ENCODE results near the gene MC1R. TPM values are rescaled to one million over a fixed set of nuclear protein-coding genes. Genes with fewer than 3 reads are reported as not detected.
A peak's percentile ranks its signal among the peaks of the same experiment; 100 is the strongest.

The MC1R gene
- total RNA-seq, 3 donors from 2014 or later (not counting 1 experiment from before 2014, with no cell fraction given) = 12.3 to 22.2 (median 13.7) TPM

- peak overlapping the region; percentile 27 for H3K4me3 ChIP-seq (ENCODE audit: low read length)
- no peak for TF ChIP-seq CTCF (IDR thresholded peaks at IDR 0.05)
- no peaks in the 10 kb centered on the region for H3K36me3 Mint-ChIP-seq
- peak; percentile 74 to 89 (median 84) for ATAC-seq
- WGBS (ENCODE audit: insufficient coverage) = 0% methylated on average over 39 of the region's 39 CpGs
- peaks cover 60% of the 10 kb centered on the region for H3K4me1 ChIP-seq (ENCODE audit: control insufficient read depth, insufficient read depth, low read length)
- peaks cover 38% of the 10 kb centered on the region for H3K27me3 ChIP-seq (ENCODE audit: control insufficient read depth, insufficient read depth, low read length)
- intact Hi-C loops (cut with micrococcal nuclease) = no loop called here
- H3K4me1 Mint-ChIP-seq = peaks cover 21 to 24% of the 10 kb centered on the region in 2 donors
- H3K27me3 Mint-ChIP-seq (ENCODE audit: low read depth in 2 of 2) = peaks cover 11 to 22% of the 10 kb centered on the region in 2 donors
- H3K36me3 ChIP-seq (ENCODE audit: control insufficient read depth, insufficient read depth, low read length) = peaks cover 2% of the 10 kb centered on the region
- H3K27ac ChIP-seq (ENCODE audit: low read length) = no peak overlapping the region
- DNase-seq = peak; percentile 81 to 89
- H3K9me3 ChIP-seq (ENCODE audit: control insufficient read depth, insufficient read depth, low read length) = no peaks in the 10 kb centered on the region
- H3K9me3 Mint-ChIP-seq = no peaks in the 10 kb centered on the region
- H3K4me3 Mint-ChIP-seq = peak overlapping the region; percentile 83
- peak overlapping the region; percentile 34 to 79 for H3K27ac Mint-ChIP-seq
Measured at GRCh38 chr16:89917773-89918452, 749 bp upstream of the MC1R start.

GRCh38 chr16:89919535-89920406, 1.1 kb downstream of the MC1R start:
- H3K36me3 Mint-ChIP-seq = no peaks in the 10 kb centered on the region
- H3K27me3 ChIP-seq (ENCODE audit: control insufficient read depth, insufficient read depth, low read length) = peaks cover 52% of the 10 kb centered on the region
- peak overlapping the region; percentile 35 for H3K4me3 Mint-ChIP-seq
- no peaks in the 10 kb centered on the region for H3K9me3 ChIP-seq (ENCODE audit: control insufficient read depth, insufficient read depth, low read length)
- WGBS (ENCODE audit: insufficient coverage) = 88% methylated on average over 52 of the region's 52 CpGs
- no peak for TF ChIP-seq CTCF (IDR thresholded peaks at IDR 0.05)
- no peaks in the 10 kb centered on the region for H3K36me3 ChIP-seq (ENCODE audit: control insufficient read depth, insufficient read depth, low read length)
- peak overlapping the region in 1 of 2 donors; percentile 24 for H3K27ac Mint-ChIP-seq
- peak in 1 of 2 donors; percentile 29 for DNase-seq
- peaks cover 21 to 27% of the 10 kb centered on the region in 2 donors for H3K4me1 Mint-ChIP-seq
- H3K4me1 ChIP-seq (ENCODE audit: control insufficient read depth, insufficient read depth, low read length) = peaks cover 74% of the 10 kb centered on the region
- H3K9me3 Mint-ChIP-seq = no peaks in the 10 kb centered on the region
- peaks cover 11 to 26% of the 10 kb centered on the region in 2 donors for H3K27me3 Mint-ChIP-seq (ENCODE audit: low read depth in 2 of 2)
- intact Hi-C loops (cut with micrococcal nuclease) = no loop called here
- H3K4me3 ChIP-seq (ENCODE audit: low read length) = no peak overlapping the region
- no peak overlapping the region for H3K27ac ChIP-seq (ENCODE audit: low read length)
- no peak for ATAC-seq

- Histone ChIP-seq H3K4me1 (ENCODE audit: control insufficient read depth, insufficient read depth, low read length) (peaks cover 74% of the 10 kb centered on the region), H3K4me3 (ENCODE audit: low read length) (no peak overlapping the region), H3K27me3 (ENCODE audit: control insufficient read depth, insufficient read depth, low read length) (peaks cover 61% of the 10 kb centered on the region), H3K27ac (ENCODE audit: low read length) (no peak overlapping the region), H3K36me3 (ENCODE audit: control insufficient read depth, insufficient read depth, low read length) (no peaks in the 10 kb centered on the region), H3K9me3 (ENCODE audit: control insufficient read depth, insufficient read depth, low read length) (no peaks in the 10 kb centered on the region)
- intact Hi-C loops (cut with micrococcal nuclease) = no loop called here
- peak in 1 of 2 donors; percentile 22 for DNase-seq
- Mint-ChIP-seq H3K9me3 (no peaks in the 10 kb centered on the region), H3K27me3 (ENCODE audit: low read depth in 2 of 2) (peaks cover 11 to 28% of the 10 kb centered on the region in 2 donors), H3K27ac (no peak overlapping the region), H3K36me3 (no peaks in the 10 kb centered on the region), H3K4me3 (no peak overlapping the region), H3K4me1 (peaks cover 21 to 27% of the 10 kb centered on the region in 2 donors)
- TF ChIP-seq CTCF (IDR thresholded peaks at IDR 0.05) = no peak
- no peak for ATAC-seq
- 26% methylated on average over 6 of the region's 6 CpGs for WGBS (ENCODE audit: insufficient coverage)
Measured at GRCh38 chr16:89920723-89921122, 2.1 kb downstream of the MC1R start.

Measured in natural killer cell (primary cell).